Activated naive CD8-positive, alpha-beta T cell (primary cell): ENCODE measurements around the gene CSF2.

ENCODE experiments used
- H3K27ac Mint-ChIP-seq: one replicate; pipeline ENCODE4 v1.8.0; 2021; ENCODE audit warnings: mixed read lengths
- H3K27me3 Mint-ChIP-seq: one replicate; pipeline ENCODE4 v1.8.0; 2021; ENCODE audit warnings: mixed read lengths
- H3K36me3 Mint-ChIP-seq: one replicate; pipeline ENCODE4 v1.8.0; 2021; ENCODE audit warnings: mixed read lengths
- H3K4me1 Mint-ChIP-seq: one replicate; pipeline ENCODE4 v1.8.0; 2021; ENCODE audit warnings: low read depth, mixed read lengths
- H3K4me3 Mint-ChIP-seq: one replicate; pipeline ENCODE4 v1.8.0; 2021; ENCODE audit warnings: mild to moderate bottlenecking, mixed read lengths
- H3K9me3 Mint-ChIP-seq: one replicate; pipeline ENCODE4 v1.8.0; 2021; ENCODE audit warnings: low read depth, mixed read lengths

Gene CSF2

DNA sequence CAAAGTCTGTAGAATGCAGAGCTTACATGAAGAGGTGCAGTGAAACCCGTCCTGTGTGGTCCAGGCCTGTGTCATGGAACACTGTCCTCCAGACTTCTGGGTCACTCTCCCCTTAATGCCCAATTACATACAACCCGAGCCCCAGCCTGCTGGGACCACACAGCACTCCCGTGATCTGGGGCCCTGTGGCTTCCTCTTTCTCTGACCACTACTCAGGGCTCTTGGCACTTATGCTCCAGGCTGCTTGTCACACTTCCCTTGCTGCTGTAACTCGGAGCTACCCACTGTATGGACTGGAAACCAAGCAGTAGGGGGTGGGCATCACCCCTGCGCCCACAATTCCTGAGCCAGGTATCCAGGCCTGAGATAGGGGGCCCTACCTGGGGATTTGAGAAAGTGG lies 23.5 kb upstream of the CSF2 start:
- Mint-ChIP-seq H3K27ac (no peak overlapping the region), H3K4me1 (peaks cover 8% of the 10 kb centered on the region), H3K4me3 (no peak overlapping the region), H3K36me3 (no peaks in the 10 kb centered on the region), H3K27me3 (no peaks in the 10 kb centered on the region), H3K9me3 (no peaks in the 10 kb centered on the region)

DNA sequence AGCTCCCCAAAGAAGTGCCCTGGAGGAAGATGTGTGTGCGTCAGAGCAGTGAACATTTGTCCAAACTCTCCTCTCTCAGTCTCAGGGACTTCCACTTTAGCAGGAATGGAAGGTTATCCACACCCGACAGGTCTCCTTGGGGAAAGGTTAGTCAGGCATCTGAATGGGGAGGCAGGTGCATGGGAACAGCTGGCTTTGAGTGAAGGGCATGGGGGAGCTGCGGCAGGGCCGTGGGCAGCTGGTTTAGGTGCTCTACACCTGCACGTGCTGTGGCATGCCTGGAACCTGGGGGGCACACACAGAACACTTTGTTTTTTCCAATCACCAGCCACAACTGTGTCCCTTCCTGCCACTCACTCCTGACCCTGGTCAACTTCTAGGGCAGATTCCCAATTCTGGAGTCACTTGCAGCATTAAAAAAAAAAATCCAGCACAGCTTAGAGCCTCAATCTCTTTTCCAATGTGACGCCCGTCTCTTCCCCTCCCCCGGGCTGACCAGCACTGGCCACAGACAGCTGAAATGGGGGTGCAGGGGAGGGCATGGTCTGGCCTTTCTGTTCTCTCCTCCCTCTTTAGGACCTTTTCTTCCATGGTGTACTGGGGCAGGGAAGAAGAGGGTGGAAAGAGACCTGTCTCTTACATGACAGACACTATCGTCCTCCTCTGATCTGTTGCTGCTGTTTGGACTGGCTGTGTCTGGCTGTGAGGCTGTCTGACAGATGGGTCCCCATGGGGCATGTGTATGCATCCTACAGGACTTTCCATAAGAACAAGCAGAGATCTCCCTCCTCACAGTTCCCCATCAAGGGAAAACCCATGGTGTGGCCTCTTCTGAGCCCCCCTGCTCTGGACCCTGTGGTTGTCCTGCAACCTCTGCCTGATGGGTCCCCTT lies 22.7 kb upstream of the CSF2 start:
- Mint-ChIP-seq H3K36me3 (no peaks in the 10 kb centered on the region), H3K4me1 (peaks cover 13% of the 10 kb centered on the region), H3K27ac (no peak overlapping the region), H3K9me3 (no peaks in the 10 kb centered on the region), H3K4me3 (no peak overlapping the region), H3K27me3 (no peaks in the 10 kb centered on the region)

DNA sequence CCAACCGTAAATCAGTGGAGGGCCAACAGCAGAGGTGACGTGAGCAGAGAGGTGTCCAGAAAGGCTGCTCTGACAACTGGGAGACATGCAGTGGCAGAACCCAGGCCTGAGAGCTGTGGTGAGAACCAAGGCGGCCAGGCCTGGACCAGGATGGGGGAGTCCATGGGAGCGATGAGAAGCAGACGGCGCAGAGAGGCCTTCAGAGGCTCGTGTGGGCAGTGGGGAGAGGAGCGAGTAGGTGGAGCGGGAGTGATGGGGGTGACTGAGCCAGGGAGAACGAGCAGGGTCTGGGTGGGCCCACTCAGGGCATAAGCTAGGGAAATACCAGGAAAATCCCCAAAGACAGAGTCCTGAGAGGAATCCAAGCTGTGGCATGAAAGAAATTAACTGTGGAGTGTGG lies 21.1 kb upstream of the CSF2 start:
- Mint-ChIP-seq H3K36me3 (no peaks in the 10 kb centered on the region), H3K4me1 (peaks cover 27% of the 10 kb centered on the region), H3K27me3 (no peaks in the 10 kb centered on the region), H3K9me3 (no peaks in the 10 kb centered on the region), H3K27ac (no peak overlapping the region), H3K4me3 (no peak overlapping the region)

DNA sequence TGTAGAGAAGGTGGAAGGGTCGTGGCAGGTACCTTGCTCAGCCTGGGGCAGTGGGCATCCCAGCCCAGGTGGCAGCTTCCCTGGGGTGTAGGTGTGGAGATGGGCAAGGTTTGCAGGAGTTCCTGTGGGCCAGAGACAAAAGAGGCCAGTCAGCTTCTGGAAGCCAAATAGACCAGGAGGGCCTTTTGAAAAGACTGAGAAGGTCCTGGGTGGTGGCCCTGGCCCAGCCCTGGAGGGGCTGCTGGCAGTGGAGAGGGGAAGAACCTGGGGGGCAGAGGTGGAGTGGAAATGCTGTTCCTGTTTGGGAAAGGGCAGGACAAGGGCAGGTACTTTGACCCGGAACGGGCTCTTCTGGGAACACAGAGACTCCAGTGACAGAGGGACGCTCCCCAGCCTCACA lies 20.1 kb upstream of the CSF2 start:
- Mint-ChIP-seq H3K4me3 (no peak overlapping the region), H3K4me1 (peaks cover 32% of the 10 kb centered on the region), H3K9me3 (no peaks in the 10 kb centered on the region), H3K27me3 (no peaks in the 10 kb centered on the region), H3K36me3 (no peaks in the 10 kb centered on the region), H3K27ac (no peak overlapping the region)

DNA sequence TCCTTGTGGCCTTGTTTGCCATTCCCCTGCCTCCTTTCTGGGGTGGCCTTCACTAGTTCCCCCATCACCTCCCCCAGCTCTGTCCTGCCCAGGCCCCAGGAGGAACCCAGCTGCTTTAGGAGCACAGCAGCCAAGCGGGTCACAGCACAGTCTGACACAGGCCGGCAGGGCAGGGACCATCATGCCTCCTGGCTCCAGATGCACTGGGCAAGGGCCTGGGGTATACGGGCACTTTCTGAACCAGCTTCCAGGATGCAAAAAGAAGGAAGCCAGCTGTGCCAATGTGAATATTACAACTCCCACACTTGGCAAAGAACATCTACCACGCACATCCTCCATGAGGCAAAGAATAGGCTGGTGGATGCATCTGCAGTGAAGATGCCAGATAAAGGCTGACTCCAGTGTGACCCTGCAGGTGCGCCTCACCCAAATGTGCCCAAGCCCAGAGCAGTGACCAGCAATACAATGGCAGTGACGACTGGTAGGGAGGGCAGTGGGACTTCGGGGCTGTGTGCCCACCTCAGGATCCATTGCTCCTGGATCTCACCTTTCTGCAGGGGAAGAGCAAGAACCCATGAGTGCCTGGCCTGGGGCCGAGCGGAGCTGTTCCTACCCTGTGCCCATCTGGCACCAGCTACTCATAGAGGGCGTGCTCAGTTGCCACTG lies 19.4 kb upstream of the CSF2 start:
- no peaks in the 10 kb centered on the region for H3K27me3 Mint-ChIP-seq
- H3K9me3 Mint-ChIP-seq, result no peaks in the 10 kb centered on the region
- H3K36me3 Mint-ChIP-seq, result no peaks in the 10 kb centered on the region
- H3K27ac Mint-ChIP-seq, result no peak overlapping the region
- no peak overlapping the region for H3K4me3 Mint-ChIP-seq
- H3K4me1 Mint-ChIP-seq, result peaks cover 35% of the 10 kb centered on the region

DNA sequence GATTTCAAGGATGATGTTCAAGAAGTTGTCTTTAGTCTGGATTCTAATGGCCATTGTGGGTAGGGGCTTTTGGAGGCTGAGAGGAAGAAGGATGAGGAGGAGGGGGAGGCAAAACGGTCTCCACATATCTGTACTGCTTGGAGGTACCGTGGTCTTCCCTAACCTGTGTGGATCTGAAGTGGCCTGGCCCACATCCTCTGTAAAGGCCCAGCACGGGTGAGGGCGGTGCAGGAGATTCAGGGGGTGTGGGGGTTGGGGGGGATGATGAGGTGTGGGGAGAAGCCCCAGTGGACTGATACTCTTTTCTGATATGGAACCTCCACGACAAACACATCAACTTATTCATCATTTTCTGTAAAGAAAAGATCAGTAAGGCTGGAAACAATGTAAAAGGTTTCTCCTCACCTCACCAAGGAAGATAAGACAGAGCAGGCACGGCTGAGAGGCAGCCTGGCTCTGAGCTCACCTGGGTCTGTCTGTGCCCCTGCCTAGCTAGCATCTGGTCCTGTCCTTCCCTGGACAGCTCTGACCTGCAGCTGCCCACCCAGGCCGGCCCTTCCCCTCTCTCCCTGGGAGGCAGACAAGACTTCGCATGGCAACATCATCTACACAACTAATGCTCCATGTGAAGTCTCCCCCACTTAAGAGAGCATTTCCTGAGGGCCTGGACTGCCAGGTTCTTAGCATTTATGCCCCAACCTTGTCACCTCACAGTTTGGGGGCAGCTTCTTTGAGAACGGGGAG lies 18.7 kb upstream of the CSF2 start:
- Mint-ChIP-seq H3K4me3 (no peak overlapping the region), H3K36me3 (no peaks in the 10 kb centered on the region), H3K27ac (no peak overlapping the region), H3K27me3 (no peaks in the 10 kb centered on the region), H3K4me1 (peaks cover 40% of the 10 kb centered on the region), H3K9me3 (no peaks in the 10 kb centered on the region)

DNA sequence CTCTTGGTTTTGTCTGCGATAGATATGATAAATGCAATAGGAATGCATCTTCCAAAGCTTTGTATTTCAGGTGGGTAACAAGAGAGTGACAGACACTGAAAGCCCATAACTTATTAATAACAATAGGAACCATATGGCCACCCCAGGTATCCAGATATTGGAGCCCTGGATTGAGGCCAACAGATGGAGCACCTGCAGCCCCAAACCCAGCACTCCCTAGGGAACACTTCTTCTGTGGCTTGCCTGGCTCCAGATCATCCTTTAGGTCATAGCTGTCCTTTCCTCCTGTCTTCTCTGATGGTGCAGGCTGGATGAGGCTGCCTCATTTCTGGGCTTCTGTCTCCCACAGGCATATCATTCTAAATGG lies 18.2 kb upstream of the CSF2 start:
- Mint-ChIP-seq H3K27me3 (no peaks in the 10 kb centered on the region), H3K36me3 (no peaks in the 10 kb centered on the region), H3K4me1 (peaks cover 40% of the 10 kb centered on the region), H3K9me3 (no peaks in the 10 kb centered on the region), H3K4me3 (no peak overlapping the region), H3K27ac (no peak overlapping the region)

DNA sequence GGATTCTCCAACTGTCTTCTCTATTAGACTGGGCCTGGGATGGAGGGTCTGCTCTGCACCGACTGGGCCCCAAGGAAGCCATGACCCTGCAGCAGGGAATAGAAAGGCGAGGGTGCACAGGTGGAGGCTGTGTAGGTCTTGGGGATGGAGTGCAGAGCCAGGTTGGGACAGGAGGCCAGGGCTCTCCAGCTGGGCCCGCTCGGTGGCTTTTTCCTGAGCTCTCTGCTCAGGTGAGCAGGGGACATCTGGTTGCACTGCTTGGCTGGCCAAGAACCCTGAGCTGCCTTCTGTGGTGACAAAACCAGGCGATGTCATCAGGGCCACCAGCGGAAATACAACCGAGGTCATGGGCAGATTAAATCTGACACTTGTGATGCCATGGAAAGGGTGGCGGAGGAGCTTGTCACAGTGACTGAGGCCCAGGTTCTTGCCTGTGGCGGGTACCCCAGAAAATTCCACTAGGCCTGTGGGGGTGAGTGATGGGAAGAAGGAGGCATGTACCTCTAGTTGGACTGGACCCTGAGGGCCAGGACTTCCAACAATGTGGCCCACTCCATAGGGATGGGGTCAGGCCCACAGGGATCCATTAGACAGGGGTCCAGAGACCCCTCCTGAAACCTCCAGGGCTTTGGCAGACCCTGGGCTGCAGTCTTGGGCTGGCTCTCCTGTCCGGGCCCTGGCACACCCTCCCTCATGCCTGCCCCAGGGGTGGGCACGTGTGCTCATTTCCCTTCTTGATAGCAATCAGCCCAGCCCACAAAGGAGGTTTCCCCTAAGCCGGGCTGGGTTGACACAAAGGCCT lies 17.6 kb upstream of the CSF2 start:
- Mint-ChIP-seq H3K4me1 (peaks cover 40% of the 10 kb centered on the region), H3K36me3 (no peaks in the 10 kb centered on the region), H3K27me3 (no peaks in the 10 kb centered on the region), H3K4me3 (no peak overlapping the region), H3K27ac (peak overlapping the region; percentile 77), H3K9me3 (no peaks in the 10 kb centered on the region)

DNA sequence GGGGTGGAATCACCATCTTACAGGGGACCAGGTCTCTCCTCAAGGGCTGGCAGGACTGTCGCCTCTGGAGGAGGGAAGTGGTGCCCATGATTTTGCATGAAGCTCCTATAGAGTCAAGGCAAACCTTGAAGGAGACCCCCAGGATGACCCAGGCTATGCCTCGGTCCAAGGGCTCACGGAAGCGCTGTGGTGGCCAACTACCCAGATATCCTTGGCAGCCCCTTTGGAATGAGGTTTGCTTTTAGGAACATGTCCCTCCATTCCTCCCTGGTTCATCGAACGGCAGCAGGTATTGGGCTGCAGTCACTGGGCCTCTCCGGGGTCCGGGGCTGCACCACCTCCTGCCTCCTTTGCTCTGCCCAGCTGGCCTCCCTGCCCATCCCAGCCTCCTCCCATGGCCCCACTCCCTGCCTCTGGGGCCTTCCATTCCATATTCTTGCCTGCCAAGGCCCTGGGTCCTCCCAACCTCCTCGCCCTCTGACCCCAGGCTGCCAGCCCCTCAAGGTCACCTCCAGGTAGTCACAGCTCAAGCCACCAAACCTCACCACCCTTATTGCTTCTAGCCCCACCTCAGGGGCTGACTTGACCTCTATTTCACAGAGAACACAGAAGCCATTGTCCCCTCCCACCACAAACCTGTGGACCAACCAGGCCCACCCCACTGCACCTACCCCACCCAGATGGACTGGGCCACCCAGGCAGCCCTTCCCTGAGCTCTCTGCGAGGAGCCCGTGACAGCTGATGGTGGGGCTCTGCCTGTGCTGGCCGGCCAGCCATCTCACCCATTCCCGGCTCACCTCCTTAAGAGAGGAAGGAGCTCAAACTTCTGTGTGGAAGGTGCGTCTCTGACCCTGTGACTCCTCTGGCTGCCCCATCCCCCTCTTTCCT lies 16.7 kb upstream of the CSF2 start:
- Mint-ChIP-seq H3K36me3 (no peaks in the 10 kb centered on the region), H3K4me1 (peaks cover 40% of the 10 kb centered on the region), H3K4me3 (peak overlapping the region; percentile 36), H3K27me3 (no peaks in the 10 kb centered on the region), H3K9me3 (no peaks in the 10 kb centered on the region), H3K27ac (peak overlapping the region; percentile 41)

DNA sequence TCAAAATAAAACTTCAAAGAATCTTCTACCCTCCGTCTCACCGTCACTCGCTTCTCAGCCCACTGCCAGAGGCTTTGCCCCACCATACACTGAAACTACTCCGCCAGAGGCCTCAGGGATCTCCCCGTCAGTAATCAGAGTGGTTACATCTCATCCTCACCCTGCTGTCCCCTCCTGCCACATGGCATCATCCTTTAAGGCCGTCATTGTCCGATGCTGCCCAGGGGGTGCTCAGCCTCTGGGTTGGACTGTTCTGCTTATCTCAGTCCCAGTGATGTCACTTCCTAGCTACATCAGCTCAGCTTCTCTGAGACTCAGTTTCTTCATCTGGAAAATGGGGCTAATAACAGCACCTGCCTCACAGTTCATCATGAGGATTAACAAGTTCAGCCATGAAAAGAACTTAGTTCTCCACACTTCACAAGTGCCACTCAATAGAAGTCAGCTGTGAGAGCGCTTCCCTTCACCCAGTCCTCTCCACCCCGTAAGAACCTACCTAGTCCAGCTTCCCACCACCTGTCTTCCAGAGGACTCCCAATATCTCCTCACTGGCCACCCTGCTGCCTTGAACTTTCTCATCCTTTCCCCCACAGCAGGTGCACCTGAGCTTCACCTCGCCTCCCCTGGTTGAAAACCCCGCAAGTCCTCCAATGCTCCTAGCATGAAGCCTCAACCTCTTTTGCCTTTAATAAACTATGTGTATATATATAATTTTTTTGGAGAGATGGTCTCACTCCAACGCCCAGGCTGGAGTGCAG lies 15.9 kb upstream of the CSF2 start:
- Mint-ChIP-seq H3K27ac (peak overlapping the region; percentile 7), H3K4me3 (peak overlapping the region; percentile 36), H3K27me3 (no peaks in the 10 kb centered on the region), H3K36me3 (no peaks in the 10 kb centered on the region), H3K9me3 (no peaks in the 10 kb centered on the region), H3K4me1 (peaks cover 40% of the 10 kb centered on the region)

DNA sequence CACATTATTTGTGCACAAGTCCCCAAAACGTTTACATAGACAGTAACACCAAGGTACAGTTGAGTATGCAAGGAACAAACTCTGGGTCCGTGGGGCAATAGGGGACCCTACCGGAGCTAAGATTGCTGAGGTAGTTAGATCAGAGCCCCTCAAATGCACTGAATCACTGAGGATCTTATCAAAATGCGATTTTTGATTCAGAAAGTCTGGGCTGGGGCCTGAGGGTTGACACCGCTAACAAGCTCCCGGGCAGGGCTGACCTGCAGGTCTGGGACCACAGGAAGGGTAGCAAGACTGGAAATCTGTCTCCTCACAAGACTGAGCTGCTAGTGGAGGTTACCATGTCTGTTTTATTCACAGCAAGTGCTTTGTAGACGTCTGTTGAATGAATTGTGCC lies 14.9 kb upstream of the CSF2 start:
- Mint-ChIP-seq H3K4me1 (peaks cover 45% of the 10 kb centered on the region), H3K27me3 (no peaks in the 10 kb centered on the region), H3K9me3 (no peaks in the 10 kb centered on the region), H3K4me3 (no peak overlapping the region), H3K27ac (no peak overlapping the region), H3K36me3 (no peaks in the 10 kb centered on the region)

DNA sequence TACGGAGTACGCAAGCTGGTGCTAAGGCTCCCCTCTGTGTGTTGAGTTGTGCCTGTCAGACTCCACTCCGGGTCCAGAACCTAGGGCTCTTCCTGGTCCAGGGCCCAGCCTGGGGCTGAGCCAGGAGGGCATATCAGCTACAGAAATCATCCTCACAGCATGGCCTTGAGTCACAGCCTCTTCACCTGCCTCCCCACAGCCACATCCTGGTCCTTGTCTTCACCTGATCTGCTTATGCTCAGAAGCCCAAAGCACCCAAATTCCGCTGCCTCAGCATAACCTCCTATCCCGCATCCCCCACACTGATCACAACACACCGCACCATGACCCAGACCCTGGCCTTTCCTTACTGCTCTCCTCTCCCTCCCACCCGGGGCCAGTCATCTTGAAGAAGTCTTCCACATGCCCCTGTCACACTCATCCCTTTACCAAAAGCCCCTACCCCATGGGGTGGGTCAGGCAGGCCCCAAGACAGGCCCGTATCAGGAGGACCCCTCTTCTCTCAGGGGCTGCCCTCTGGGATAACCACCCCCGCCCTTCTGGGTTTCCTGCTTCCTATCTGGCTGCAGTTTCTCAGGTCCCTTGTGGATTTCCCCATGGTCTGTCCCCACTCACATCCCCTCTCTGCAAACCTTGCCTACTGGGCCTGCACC lies 14.4 kb upstream of the CSF2 start:
- Mint-ChIP-seq H3K9me3 (no peaks in the 10 kb centered on the region), H3K4me3 (no peak overlapping the region), H3K4me1 (peaks cover 44% of the 10 kb centered on the region), H3K36me3 (no peaks in the 10 kb centered on the region), H3K27ac (no peak overlapping the region), H3K27me3 (no peaks in the 10 kb centered on the region)
